Adipose tissue (tissue), 3 donors: Measurements from ENCODE around the gene SERPINF2. TPM values are rescaled to one million over a fixed set of nuclear protein-coding genes. Genes with fewer than 3 reads are reported as not detected.
"Not testable (repeated sequence)": the region's sequence is repeated elsewhere in the genome, so short reads cannot be mapped to it uniquely, and the experiment has no call there.

Experiments used
- H3K27ac ChIP-seq: one replicate; pipeline ENCODE4 v1.5.1; 2013; ENCODE audit warnings: low read depth, low read length
- WGBS, 3 donors: extraction: QIAGEN DNeasy Blood & Tissue Kit; methylation state at CpG; one replicate each; pipeline ENCODE4 v1.1.7; 2013; 5-methylcytosine and 5-hydroxymethylcytosine counted together
- polyA plus RNA-seq, 3 donors: library from polyadenylated mRNA; stranded (reverse); fragments of 200-250 nt; gene quantifications; one replicate each; pipeline ENCODE4 v1.2.3, GENCODE V29; 2013
- donor health status: healthy with polysubstance abuse.
- donor health status: Bipolar disorder and iron deficiency.
- donor health status: healthy.

Gene SERPINF2
- polyA plus RNA-seq, 3 donors, result 8.9 to 15.7 (median 11.9) TPM

GRCh38 chr17:1774390-1775176, 31.9 kb downstream of the SERPINF2 start:
- H3K27ac ChIP-seq, result no peak overlapping the region
- 82 to 89% (median 89%) methylated on average over 21 of the region's 21 CpGs for WGBS, 3 donors

- peak overlapping the region; percentile 6 for H3K27ac ChIP-seq
- WGBS, 3 donors, result 84 to 88% (median 87%) methylated on average over 10 of the region's 10 CpGs
Observed at GRCh38 chr17:1776328-1776727, 33.7 kb downstream of the SERPINF2 start.

- 90 to 94% (median 94%) methylated on average over 7 of the region's 7 CpGs for WGBS, 3 donors
- H3K27ac ChIP-seq, result no peak overlapping the region
Observed at GRCh38 chr17:1776857-1777256, 34.2 kb downstream of the SERPINF2 start.

GRCh38 chr17:1779571-1780131, 37.0 kb downstream of the SERPINF2 start:
- no peak overlapping the region for H3K27ac ChIP-seq
- 31 to 62% (median 43%) methylated on average over 8 of the region's 8 CpGs for WGBS, 3 donors

GRCh38 chr17:1782171-1782567, 39.5 kb downstream of the SERPINF2 start:
- peak overlapping the region; percentile 32 for H3K27ac ChIP-seq
- 49 to 70% (median 68%) methylated on average over 6 of the region's 6 CpGs for WGBS, 3 donors

- 53 to 88% (median 58%) methylated on average over 19 of the region's 19 CpGs for WGBS, 3 donors
Observed at GRCh38 chr17:1783271-1783670, 40.6 kb downstream of the SERPINF2 start.

GRCh38 chr17:1783834-1784611, 41.4 kb downstream of the SERPINF2 start:
- 43 to 61% (median 46%) methylated on average over 16 of the region's 16 CpGs for WGBS, 3 donors

More at GRCh38 chr17:1783271-1783670, 40.6 kb downstream of the SERPINF2 start:
- peak overlapping the region; percentile 99 for H3K27ac ChIP-seq

GRCh38 chr17:1785930-1786329, 43.3 kb downstream of the SERPINF2 start:
- WGBS, 3 donors, result 43 to 73% (median 50%) methylated on average over 4 of the region's 4 CpGs
- H3K27ac ChIP-seq, result no peak overlapping the region

More at GRCh38 chr17:1783834-1784611, 41.4 kb downstream of the SERPINF2 start:
- peak overlapping the region; percentile 99 for H3K27ac ChIP-seq

GRCh38 chr17:1786708-1787107, 44.0 kb downstream of the SERPINF2 start:
- 66 to 81% (median 76%) methylated on average over 7 of the region's 7 CpGs for WGBS, 3 donors
- H3K27ac ChIP-seq, result no peak overlapping the region

GRCh38 chr17:1787301-1787902, 44.7 kb downstream of the SERPINF2 start:
- peak overlapping the region; percentile 81 for H3K27ac ChIP-seq
- 65 to 82% (median 73%) methylated on average over 16 of the region's 16 CpGs for WGBS, 3 donors

GRCh38 chr17:1789936-1790335, 47.3 kb downstream of the SERPINF2 start:
- WGBS, 3 donors, result 53 to 65% (median 65%) methylated on average over 5 of the region's 5 CpGs
- H3K27ac ChIP-seq, result no peak overlapping the region

GRCh38 chr17:1792495-1793446, 50.1 kb downstream of the SERPINF2 start:
- WGBS, 3 donors, result 87 to 90% (median 88%) methylated on average over 23 of the region's 23 CpGs
- no peak overlapping the region for H3K27ac ChIP-seq

- WGBS, 3 donors, result 56 to 80% (median 77%) methylated on average over 1 of the region's 1 CpG
- no peak overlapping the region for H3K27ac ChIP-seq
Observed at GRCh38 chr17:1793447-1793806, 50.8 kb downstream of the SERPINF2 start.

- WGBS, 3 donors, result 11 to 20% (median 16%) methylated on average over 1 of the region's 1 CpG
- no peak overlapping the region for H3K27ac ChIP-seq
Observed at GRCh38 chr17:1796800-1797199, 54.1 kb downstream of the SERPINF2 start.

- H3K27ac ChIP-seq, result no peak overlapping the region
- 67 to 68% (median 68%) methylated on average over 3 of the region's 3 CpGs for WGBS, 3 donors
Observed at GRCh38 chr17:1797323-1797722, 54.7 kb downstream of the SERPINF2 start.

- 93 to 97% (median 96%) methylated on average over 8 of the region's 8 CpGs for WGBS, 3 donors
- not testable (repeated sequence) for H3K27ac ChIP-seq
Observed at GRCh38 chr17:1797846-1798245, 55.2 kb downstream of the SERPINF2 start.

- no peak overlapping the region for H3K27ac ChIP-seq
- WGBS, 3 donors, result 84 to 90% (median 88%) methylated on average over 7 of the region's 7 CpGs
Observed at GRCh38 chr17:1800240-1800639, 57.6 kb downstream of the SERPINF2 start.

GRCh38 chr17:1800712-1801111, 58.0 kb downstream of the SERPINF2 start:
- WGBS, 3 donors, result 68 to 80% (median 72%) methylated on average over 4 of the region's 4 CpGs
- H3K27ac ChIP-seq, result no peak overlapping the region
